Occipital lobe (tissue), 3 donors: Measurements from ENCODE around the gene SNRNP25. TPM values are rescaled to one million over a fixed set of nuclear protein-coding genes. Genes with fewer than 3 reads are reported as not detected.

ENCODE experiments used
- DNase-seq: peaks from one replicate; lab custom pipeline; 2025; lab: John Stamatoyannopoulos, UW
- small RNA-seq: library from RNA; depleted of rRNA; stranded (forward); fragments of <200 nt; gene quantifications from one replicate; pipeline ENCODE3, GENCODE V24; 2014
- total RNA-seq: library from RNA; depleted of rRNA; stranded (reverse); fragments of >200 nt; gene quantifications from one replicate; pipeline ENCODE4 v1.2.3, GENCODE V29; 2014

The SNRNP25 gene
- total RNA-seq, 1 donor from 2014 or later = 11.4 TPM

- DNase-seq = no peak
These were observed 48.0 kb downstream of the SNRNP25 start for GRCh38 chr16:101586-101985.

GRCh38 chr16:102060-102855, 48.6 kb downstream of the SNRNP25 start:
- DNase-seq = no peak

GRCh38 chr16:104355-104754, 50.7 kb downstream of the SNRNP25 start:
- DNase-seq = no peak

GRCh38 chr16:104928-105327, 51.3 kb downstream of the SNRNP25 start:
- no peak for DNase-seq

GRCh38 chr16:105521-105920, 51.9 kb downstream of the SNRNP25 start:
- no peak for DNase-seq

GRCh38 chr16:106623-107324, 53.1 kb downstream of the SNRNP25 start:
- DNase-seq = peak; percentile 39

Small RNAs within 50 kb of the gene (small RNA-seq; reads per million reads assigned to genes)
- gene MIR6859-4 = not detected
- not detected for gene Z69720.2

Other genes with a start within 250 kb of the SNRNP25 start
- 2.8 TPM for gene POLR3K, start 220 bp upstream of the SNRNP25 start, total RNA-seq
- 3.0 TPM for gene RHBDF1, start 18.8 kb downstream of the SNRNP25 start, total RNA-seq
- 50.7 TPM for gene MPG, start 24.4 kb downstream of the SNRNP25 start, total RNA-seq
- gene NPRL3, start 84.8 kb downstream of the SNRNP25 start, total RNA-seq = 6.1 TPM
- gene HBZ, start 98.8 kb downstream of the SNRNP25 start, total RNA-seq = 0.31 TPM
- 15.0 TPM for gene HBM, start 112.2 kb downstream of the SNRNP25 start, total RNA-seq
- gene HBA2, start 119.0 kb downstream of the SNRNP25 start, total RNA-seq = 614 TPM
- gene HBA1, start 122.9 kb downstream of the SNRNP25 start, total RNA-seq = 270 TPM
- 5.3 TPM for gene HBQ1, start 126.6 kb downstream of the SNRNP25 start, total RNA-seq
- gene LUC7L, start 175.6 kb downstream of the SNRNP25 start, total RNA-seq = 76.4 TPM
- gene FAM234A, start 181.0 kb downstream of the SNRNP25 start, total RNA-seq = 20.7 TPM
- gene RGS11, start 222.1 kb downstream of the SNRNP25 start, total RNA-seq = 2.8 TPM
- 35.9 TPM for gene ARHGDIG, start 226.8 kb downstream of the SNRNP25 start, total RNA-seq
- 6.4 TPM for gene PDIA2, start 229.3 kb downstream of the SNRNP25 start, total RNA-seq